Jurkat, Clone E6-1 (cell line): Measurements from ENCODE around the gene HDHD5.
A peak's percentile ranks its signal among the peaks of the same experiment; 100 is the strongest.
"Not testable (repeated sequence)": the region's sequence is repeated elsewhere in the genome, so short reads cannot be mapped to it uniquely, and the experiment has no call there.

Experiments
- DNase-seq: peaks from one replicate; pipeline ENCODE4 v3.0.0-alpha.2; 2011; ENCODE audit warnings: low read depth, low spot score
- H3K4me3 ChIP-seq: 2 replicates; pipeline ENCODE4 v1.5.1; 2011; ENCODE audit warnings: mild to moderate bottlenecking, low read length, control low read depth, moderate library complexity

HDHD5 gene

GRCh38 chr22:17159504-17159951 lies 451 bp upstream of the HDHD5 start:
- peak; percentile 42 for DNase-seq
- H3K4me3 ChIP-seq = peak overlapping the region; percentile 86

DNA sequence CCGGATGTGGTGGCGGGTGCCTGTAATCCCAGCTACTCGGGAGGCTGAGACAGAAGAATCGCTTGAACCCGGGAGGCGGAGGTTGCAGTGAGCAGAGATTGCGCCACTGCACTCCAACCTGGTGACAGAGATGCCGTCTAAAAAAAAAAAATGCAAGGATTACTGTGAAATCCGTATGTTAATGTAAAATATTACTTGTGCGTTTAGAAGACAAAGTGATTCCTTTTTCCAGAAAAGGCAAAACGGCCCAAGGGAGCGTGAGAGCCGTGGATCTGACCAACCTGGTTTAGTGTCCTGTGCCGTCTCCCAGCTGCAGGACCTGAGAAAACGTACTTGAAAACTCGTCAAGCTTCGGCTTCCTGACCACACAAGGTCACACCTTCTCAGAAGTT lies 905 bp downstream of the HDHD5 start:
- DNase-seq = no peak
- peak overlapping the region; percentile 85 for H3K4me3 ChIP-seq

- H3K4me3 ChIP-seq = peak overlapping the region; percentile 85
- no peak for DNase-seq
Measured at GRCh38 chr22:17157714-17158113, 1.4 kb downstream of the HDHD5 start.

- DNase-seq = no peak
- no peak overlapping the region for H3K4me3 ChIP-seq
Measured at GRCh38 chr22:17155941-17156340, 3.1 kb downstream of the HDHD5 start.

DNA sequence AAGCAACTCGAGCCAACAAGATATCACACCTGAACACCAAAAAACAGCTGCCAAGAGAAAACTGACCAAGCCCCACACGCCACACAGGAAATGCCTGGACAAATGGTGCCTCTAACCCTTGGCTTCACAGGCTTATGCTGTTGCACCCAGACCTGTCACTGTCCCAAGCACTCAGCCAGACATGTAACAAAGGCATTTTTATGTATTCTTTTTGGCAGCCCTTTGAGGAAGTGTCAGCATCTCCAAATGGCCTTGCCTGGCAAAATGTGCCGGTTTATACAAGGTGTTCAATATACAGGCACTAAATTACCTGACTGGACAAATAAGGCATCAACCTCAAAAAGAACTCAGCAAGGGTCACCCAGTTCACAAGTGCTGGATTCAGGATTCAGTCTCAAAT lies 6.1 kb downstream of the HDHD5 start:
- DNase-seq = no peak
- H3K4me3 ChIP-seq = no peak overlapping the region

GRCh38 chr22:17152340-17152739 lies 6.7 kb downstream of the HDHD5 start:
- DNase-seq = no peak
- H3K4me3 ChIP-seq = no peak overlapping the region

DNA sequence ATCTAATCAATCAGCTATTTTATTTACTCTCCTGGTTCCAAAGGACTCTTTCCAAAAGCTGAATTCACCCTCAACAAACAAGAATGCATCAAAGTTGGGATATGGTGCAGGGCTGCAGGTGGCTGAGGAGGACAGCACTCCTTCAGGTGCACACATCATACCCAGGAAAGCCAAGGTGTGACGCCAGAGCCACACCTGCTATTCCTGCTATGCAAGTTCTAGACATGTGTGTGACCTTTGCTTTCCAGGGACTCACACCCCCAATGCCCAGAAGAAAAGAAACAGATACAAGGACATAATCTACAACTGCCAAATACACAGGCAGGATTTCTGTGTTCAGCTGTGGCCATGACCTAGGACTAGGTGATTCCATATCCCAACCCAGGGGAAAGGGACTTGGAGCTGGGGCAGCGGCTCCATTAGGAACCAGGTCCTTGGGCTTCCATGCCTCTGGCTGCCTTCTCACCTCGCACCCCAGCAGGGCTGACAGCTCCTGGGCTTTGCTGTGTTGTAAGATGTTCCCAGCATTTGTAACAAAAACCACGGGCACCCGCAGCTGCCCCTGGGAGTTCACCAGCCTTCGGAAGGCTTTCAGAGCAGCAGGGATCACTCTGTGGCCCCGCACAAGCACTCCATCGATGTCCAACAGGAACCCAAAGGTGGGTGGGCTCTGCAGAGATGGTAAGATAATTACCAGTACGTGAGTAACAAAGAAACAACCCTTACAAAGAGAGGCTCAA lies 9.8 kb downstream of the HDHD5 start:
- no peak overlapping the region for H3K4me3 ChIP-seq
- DNase-seq = no peak

- not testable (repeated sequence) for DNase-seq, H3K4me3 ChIP-seq
Measured at GRCh38 chr22:17147458-17147857, 11.6 kb downstream of the HDHD5 start.

- no peak overlapping the region for H3K4me3 ChIP-seq
- DNase-seq = no peak
Measured at GRCh38 chr22:17145021-17145680, 13.9 kb downstream of the HDHD5 start.

DNA sequence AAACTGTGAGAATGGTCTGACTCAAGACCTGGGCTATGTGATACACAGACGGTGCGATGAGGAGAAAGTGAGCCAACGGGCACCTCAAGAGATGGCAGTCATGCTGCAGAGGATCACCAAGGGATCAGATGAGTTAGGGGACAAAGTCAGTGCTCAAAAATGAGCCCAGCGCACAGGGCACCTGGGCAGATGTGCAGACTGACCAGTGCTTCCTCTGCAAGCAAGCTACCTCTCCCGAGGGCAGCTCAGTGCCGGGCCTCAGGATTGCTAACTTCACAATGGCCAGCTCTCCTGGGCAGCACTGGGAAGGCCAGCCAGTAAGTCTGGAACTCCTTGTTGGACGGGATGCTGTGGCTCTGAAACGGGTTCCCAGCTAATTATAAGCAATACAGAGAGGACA lies 15.3 kb downstream of the HDHD5 start:
- no peak for DNase-seq
- H3K4me3 ChIP-seq = no peak overlapping the region

- no peak for DNase-seq
- no peak overlapping the region for H3K4me3 ChIP-seq
Measured at GRCh38 chr22:17143101-17143500, 16.0 kb downstream of the HDHD5 start.

DNA sequence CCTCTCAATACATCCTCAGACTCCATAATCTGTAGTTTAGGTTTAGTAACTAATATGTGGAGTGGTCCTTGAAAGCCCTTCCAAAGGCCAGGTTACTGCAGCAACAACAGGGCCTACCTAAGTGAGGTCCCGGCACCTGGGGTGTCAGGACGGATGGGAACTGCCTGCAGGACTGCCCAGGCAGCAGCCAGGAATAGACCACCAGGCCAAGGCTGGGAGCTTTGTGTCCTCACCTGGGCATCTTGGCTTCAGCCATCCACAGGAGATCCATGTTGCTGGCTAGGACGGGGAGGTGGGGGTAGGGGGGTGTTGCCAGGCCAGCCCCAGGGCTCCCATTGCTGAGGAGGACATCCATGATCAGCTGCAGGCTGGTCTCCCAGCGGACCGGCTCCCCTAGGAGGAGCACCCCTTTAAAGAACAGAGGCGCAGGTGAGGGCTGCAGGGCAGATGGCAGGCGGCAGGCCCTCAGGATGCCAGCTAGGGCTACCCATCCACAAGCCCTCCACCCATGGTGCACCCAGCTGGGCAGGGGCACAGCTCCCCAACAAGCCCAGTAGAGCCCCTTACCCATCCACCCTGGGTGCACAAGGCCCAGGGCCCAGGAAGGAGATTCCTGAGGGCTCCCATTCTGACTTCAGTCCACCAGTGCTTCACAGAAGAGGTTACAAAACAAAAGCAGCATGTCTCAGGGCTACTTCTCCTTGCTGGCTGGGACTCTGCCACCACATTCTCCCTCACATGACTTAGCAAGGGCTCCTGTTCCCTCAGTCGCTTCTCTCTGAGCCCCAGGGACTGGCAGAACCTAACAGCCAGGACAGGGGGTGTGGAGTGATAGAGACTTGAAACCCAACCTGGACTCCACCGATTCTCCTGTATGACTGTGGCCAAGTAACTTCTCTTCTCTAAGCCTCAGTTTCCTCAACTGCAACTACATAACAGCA lies 18.0 kb downstream of the HDHD5 start:
- no peak overlapping the region for H3K4me3 ChIP-seq
- no peak for DNase-seq

DNA sequence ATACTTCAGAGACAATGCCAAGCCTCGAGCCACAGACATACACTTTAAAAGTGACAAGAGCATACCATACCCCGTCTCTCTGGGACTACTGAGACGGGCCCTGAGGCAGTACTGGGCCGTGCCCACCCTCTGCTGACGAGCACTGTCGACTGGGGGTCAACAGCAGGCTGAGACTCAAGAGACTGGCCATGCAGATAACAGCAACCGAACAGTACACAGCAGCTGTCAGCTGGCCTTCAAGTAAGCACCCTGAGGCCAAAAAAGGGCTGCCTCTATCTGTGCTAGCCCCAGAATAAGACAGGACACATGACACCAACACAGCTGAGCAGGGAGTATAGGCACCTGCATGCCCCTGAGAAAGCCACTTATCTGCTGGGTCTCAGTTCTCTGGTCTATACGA lies 19.1 kb downstream of the HDHD5 start:
- no peak for DNase-seq
- H3K4me3 ChIP-seq = no peak overlapping the region

GRCh38 chr22:17138513-17138912 lies 20.6 kb downstream of the HDHD5 start:
- no peak for DNase-seq
- no peak overlapping the region for H3K4me3 ChIP-seq

GRCh38 chr22:17137861-17138425 lies 21.1 kb downstream of the HDHD5 start:
- no peak overlapping the region for H3K4me3 ChIP-seq
- no peak for DNase-seq

DNA sequence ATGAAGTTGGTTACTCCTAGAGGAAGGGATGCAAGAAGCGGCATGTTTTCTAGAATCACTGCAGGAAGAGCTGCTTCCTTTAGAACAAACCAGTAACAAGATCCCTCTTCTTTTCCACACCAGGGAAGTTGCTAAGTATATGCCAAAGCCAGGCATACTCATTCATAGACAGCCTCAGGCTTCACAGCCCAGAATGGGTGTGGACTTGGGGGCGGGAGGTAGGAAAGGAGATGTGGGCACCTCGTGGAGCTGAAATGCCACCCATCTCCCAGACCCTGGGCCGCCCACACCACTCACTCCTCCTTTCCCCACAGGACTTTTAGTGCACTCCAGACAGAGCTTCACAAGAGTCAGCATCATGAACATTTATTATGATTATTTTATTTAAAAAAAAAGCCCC lies 21.9 kb downstream of the HDHD5 start:
- H3K4me3 ChIP-seq = no peak overlapping the region
- no peak for DNase-seq

GRCh38 chr22:17135153-17135760 lies 23.8 kb downstream of the HDHD5 start:
- no peak for DNase-seq
- no peak overlapping the region for H3K4me3 ChIP-seq

DNA sequence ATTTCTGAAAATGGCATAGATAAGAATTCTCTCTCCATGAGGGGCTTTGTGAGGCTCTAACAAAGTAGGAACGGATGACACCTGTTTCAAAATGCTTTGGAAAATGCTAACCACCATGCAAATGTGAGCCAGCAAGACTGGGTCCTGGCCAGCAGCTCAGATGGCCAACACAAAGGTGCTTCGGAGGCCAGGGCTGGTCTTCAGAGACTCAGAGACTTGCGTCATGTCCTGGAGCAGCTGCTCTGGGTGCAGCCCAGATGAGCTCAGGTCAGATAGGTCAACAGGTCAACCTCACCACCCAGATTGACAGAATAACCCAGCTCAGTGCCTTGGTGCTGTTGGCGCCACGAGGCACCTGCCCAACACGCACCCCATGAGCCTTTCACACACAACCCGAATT lies 25.9 kb downstream of the HDHD5 start:
- DNase-seq = no peak
- H3K4me3 ChIP-seq = no peak overlapping the region

GRCh38 chr22:17132112-17132511 lies 27.0 kb downstream of the HDHD5 start:
- DNase-seq = no peak
- H3K4me3 ChIP-seq = no peak overlapping the region
